ENCODE measurements around the gene ANO1. TPM values are rescaled to one million over a fixed set of nuclear protein-coding genes. Genes with fewer than 3 reads are reported as not detected.
A peak's percentile ranks its signal among the peaks of the same experiment; 100 is the strongest.

Gene ANO1
- total RNA-seq, 1 experiment from 2014 or later = 10.9 TPM

- Mint-ChIP-seq H3K4me3 (no peak overlapping the region), H3K9me3 (no peaks in the 10 kb centered on the region)
These were observed 60.3 kb downstream of the ANO1 start for GRCh38 chr11:70138403-70138802.

More at GRCh38 chr11:70138403-70138802, 60.3 kb downstream of the ANO1 start:
- no peak overlapping the region for H2BK12ac ChIP-seq (ENCODE audit: insufficient read length, low read depth, low read length)
- no peak overlapping the region for H3T11ph ChIP-seq (ENCODE audit: low read length)
- no peak overlapping the region for H3K27ac Mint-ChIP-seq
- peaks cover 4% of the 10 kb centered on the region; the same call in 1 of the 2 replicates for H3K4me1 ChIP-seq (ENCODE audit: insufficient read depth, low read length)
- no peak overlapping the region for H2BK20ac ChIP-seq (ENCODE audit: low read depth, low read length, poor library complexity, severe bottlenecking)
- no peak overlapping the region for H2AFZ ChIP-seq (ENCODE audit: low read length)
- H3K14ac ChIP-seq (ENCODE audit: insufficient read depth, low read length) = no peak overlapping the region
- H3K36me3 Mint-ChIP-seq (ENCODE audit: insufficient read depth in 1 of 3, low read depth in 3 of 3) = peaks cover 0 to 3% (median 0%) of the 10 kb centered on the region in 3 experiments; a peak in 2 of 7 replicates
- no peak overlapping the region for H3K23ac ChIP-seq (ENCODE audit: insufficient read length, low read depth, low read length)
- peaks cover 46 to 52% of the 10 kb centered on the region in 2 experiments for H3K4me1 Mint-ChIP-seq
- WGBS (ENCODE audit: extremely low coverage, insufficient read length, low lambda C conversion rate) = no CpG with 5 or more reads among the region's 9 CpGs
- no peak overlapping the region for H2BK5ac ChIP-seq (ENCODE audit: insufficient read length, low read length)
- no peak overlapping the region for H3K18ac ChIP-seq (ENCODE audit: insufficient read length, low read depth, low read length)
- no peak overlapping the region for H4K8ac ChIP-seq (replicated peaks; ENCODE audit: insufficient read length, low read depth, low read length)
- no peaks in the 10 kb centered on the region for H3K9me3 ChIP-seq (ENCODE audit: control insufficient read depth, low read depth, low read length)
- no peak overlapping the region for H3K56ac ChIP-seq (ENCODE audit: insufficient read length, low read depth, low read length)
- no peaks in the 10 kb centered on the region for H3K79me1 ChIP-seq (ENCODE audit: insufficient read depth, low read depth, low read length, poor library complexity, severe bottlenecking)
- no peak overlapping the region for H3K27ac ChIP-seq (ENCODE audit: insufficient read length, low read depth, low read length)
- no peak overlapping the region for H3K4me2 ChIP-seq (ENCODE audit: insufficient read depth, insufficient read length, low read length)
- H4K5ac ChIP-seq (ENCODE audit: insufficient read length, low read depth, low read length) = no peak overlapping the region
- no peaks in the 10 kb centered on the region for H3K23me2 ChIP-seq (ENCODE audit: insufficient read length, low read depth, low read length, poor library complexity, severe bottlenecking)
- no peak for DNase-seq
- TF ChIP-seq CTCF (conservative IDR thresholded peaks at IDR 0.05) = peak; percentile 34; the same call in 1 of the 3 replicates
- H3K27me3 Mint-ChIP-seq (ENCODE audit: low read depth) = peaks cover 27% of the 10 kb centered on the region
- H3K79me2 ChIP-seq (ENCODE audit: insufficient read depth, low read length) = no peaks in the 10 kb centered on the region
- H3K27me3 ChIP-seq (ENCODE audit: insufficient read depth, low read length) = no peaks in the 10 kb centered on the region; the same call in 1 of the 2 replicates
- no peak overlapping the region for H4K91ac ChIP-seq (ENCODE audit: insufficient read length, low read depth, low read length)
- H3K4ac ChIP-seq (ENCODE audit: low read depth, low read length) = no peak overlapping the region
- H2AK5ac ChIP-seq (ENCODE audit: insufficient read length, low read length) = no peak overlapping the region
- H2BK120ac ChIP-seq (ENCODE audit: low read depth, low read length, poor library complexity, severe bottlenecking) = no peak overlapping the region
- no peaks in the 10 kb centered on the region for H4K20me1 ChIP-seq (ENCODE audit: control insufficient read depth, insufficient read depth, insufficient read length)
- no peak overlapping the region for H2BK15ac ChIP-seq (ENCODE audit: low read depth, low read length)
- H3K9ac ChIP-seq (ENCODE audit: extremely low read depth, insufficient read length, low read length) = no peak overlapping the region

Measured in H9 (cell line).